ENCODE data around the gene FRMD6. TPM values are rescaled to one million over a fixed set of nuclear protein-coding genes. Genes with fewer than 3 reads are reported as not detected.

FRMD6 gene
- total RNA-seq, 4 donors from 2014 or later: 17.8 to 36.8 (median 25.8) TPM

GRCh38 chr14:51653775-51654532 lies 2.2 kb downstream of the FRMD6 start:
- no peaks in the 10 kb centered on the region for H3K27me3 ChIP-seq
- no peak overlapping the region for H3K4me3 ChIP-seq (replicated peaks in 1 of 3)
- 76 to 91% methylated on average over 4 of the region's 4 CpGs for WGBS, 2 donors
- H3K36me3 ChIP-seq: no peaks in the 10 kb centered on the region
- H3K9me3 ChIP-seq: no peaks in the 10 kb centered on the region
- no peak for DNase-seq
- H3K4me1 ChIP-seq: no peaks in the 10 kb centered on the region
- peak overlapping the region in 2 of 3 donors; percentile 94 to 97 for H3K27ac ChIP-seq
- intact Hi-C loops (cut with DNase I): loop anchor here (5.0 kb wide), 1 partner anchor 123 kb away; no protein-coding TSS in a partner anchor
- TF ChIP-seq CTCF (IDR thresholded peaks at IDR 0.05) (no peak), POLR2A (IDR thresholded peaks at IDR 0.05) (no peak)

DNA sequence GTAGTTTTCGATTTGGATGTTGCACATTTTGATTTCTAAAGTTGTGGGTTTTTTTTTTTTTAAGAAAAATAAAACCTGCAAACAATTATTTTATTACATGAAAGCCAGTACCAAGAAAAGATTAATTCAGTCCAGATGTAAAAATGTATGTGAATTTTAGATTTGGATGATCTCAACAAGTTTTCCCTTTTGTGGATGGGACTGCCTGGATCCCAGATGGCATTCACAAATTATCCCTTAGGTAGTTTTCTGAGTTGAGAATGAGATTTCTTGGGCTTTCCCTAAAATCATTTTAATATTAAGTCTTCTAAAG lies 2.8 kb downstream of the FRMD6 start:
- DNase-seq: no peak
- H3K36me3 ChIP-seq: no peaks in the 10 kb centered on the region
- TF ChIP-seq CTCF (IDR thresholded peaks at IDR 0.05) (no peak), POLR2A (IDR thresholded peaks at IDR 0.05) (no peak)
- H3K27ac ChIP-seq: no peak overlapping the region
- WGBS, 2 donors: 72 to 80% methylated on average over 1 of the region's 1 CpG
- H3K27me3 ChIP-seq: no peaks in the 10 kb centered on the region
- H3K9me3 ChIP-seq: no peaks in the 10 kb centered on the region
- no peaks in the 10 kb centered on the region for H3K4me1 ChIP-seq
- intact Hi-C loops (cut with DNase I): loop anchor here (5.0 kb wide), 1 partner anchor 123 kb away; no protein-coding TSS in a partner anchor
- H3K4me3 ChIP-seq (replicated peaks in 1 of 3): no peak overlapping the region

- Histone ChIP-seq H3K36me3 (no peaks in the 10 kb centered on the region), H3K4me1 (no peaks in the 10 kb centered on the region), H3K9me3 (no peaks in the 10 kb centered on the region), H3K4me3 (replicated peaks in 1 of 3) (no peak overlapping the region), H3K27me3 (no peaks in the 10 kb centered on the region), H3K27ac (no peak overlapping the region)
- intact Hi-C loops (cut with DNase I): no loop called here
- 93 to 100% methylated on average over 1 of the region's 1 CpG for WGBS, 2 donors
- TF ChIP-seq POLR2A (IDR thresholded peaks at IDR 0.05): no peak
- TF ChIP-seq CTCF (IDR thresholded peaks at IDR 0.05): no peak
- DNase-seq: no peak
These were observed 6.1 kb downstream of the FRMD6 start for GRCh38 chr14:51657762-51658161.

GRCh38 chr14:51658441-51659173 lies 6.9 kb downstream of the FRMD6 start:
- no peaks in the 10 kb centered on the region for H3K36me3 ChIP-seq
- no peak overlapping the region for H3K27ac ChIP-seq
- intact Hi-C loops (cut with DNase I): no loop called here
- H3K9me3 ChIP-seq: no peaks in the 10 kb centered on the region
- 84 to 86% methylated on average over 6 of the region's 6 CpGs for WGBS, 2 donors
- no peaks in the 10 kb centered on the region for H3K4me1 ChIP-seq
- no peak for DNase-seq
- no peak overlapping the region for H3K4me3 ChIP-seq (replicated peaks in 1 of 3)
- no peaks in the 10 kb centered on the region for H3K27me3 ChIP-seq
- TF ChIP-seq CTCF (IDR thresholded peaks at IDR 0.05) (no peak), POLR2A (IDR thresholded peaks at IDR 0.05) (no peak)

DNA sequence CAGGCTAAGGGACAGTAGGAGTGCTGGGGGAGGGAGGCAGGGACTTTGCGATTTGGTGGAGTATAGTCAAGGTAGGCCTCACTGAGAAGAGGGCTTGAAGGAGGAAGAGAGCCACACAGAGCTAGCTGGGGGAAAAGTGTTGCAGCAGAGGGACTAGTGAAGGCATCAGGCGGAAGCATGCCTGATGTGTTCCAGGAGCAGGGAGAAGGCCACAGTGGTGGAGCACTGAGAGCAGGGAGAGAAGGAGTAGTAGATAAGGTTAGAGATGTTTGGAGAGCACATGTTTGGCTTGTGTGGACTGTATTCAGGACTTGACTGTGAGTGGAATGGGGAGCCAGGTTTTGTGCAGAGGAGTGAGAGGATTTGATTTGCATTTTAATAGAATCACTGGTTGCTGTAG lies 9.0 kb downstream of the FRMD6 start:
- Histone ChIP-seq H3K9me3 (no peaks in the 10 kb centered on the region), H3K27ac (no peak overlapping the region), H3K27me3 (no peaks in the 10 kb centered on the region), H3K36me3 (no peaks in the 10 kb centered on the region), H3K4me1 (no peaks in the 10 kb centered on the region), H3K4me3 (replicated peaks in 1 of 3) (no peak overlapping the region)
- no peak for DNase-seq
- intact Hi-C loops (cut with DNase I): no loop called here
- TF ChIP-seq POLR2A (IDR thresholded peaks at IDR 0.05): no peak
- TF ChIP-seq CTCF (IDR thresholded peaks at IDR 0.05): no peak
- 88 to 90% methylated on average over 2 of the region's 2 CpGs for WGBS, 2 donors

All from thyroid gland (tissue), 4 donors.